Mucosa of rectum (tissue), 2 donors: Measurements from ENCODE around the gene WHRN.

Experiments
- H3K27ac ChIP-seq, 2 donors: one replicate each; pipeline ENCODE4 v1.7.0; 2013; ENCODE audit warnings: inconsistent platforms in 2 of 2, low read depth in 2 of 2, low read length in 2 of 2
- H3K27me3 ChIP-seq, 2 donors: one replicate each; pipeline ENCODE4 v1.7.0; 2013; ENCODE audit warnings: low read length in 2 of 2; ENCODE audit not compliant: control insufficient read depth in 2 of 2, insufficient read depth in 2 of 2
- H3K36me3 ChIP-seq, 2 donors: one replicate each; pipeline ENCODE4 v1.7.0; 2013; ENCODE audit warnings: low read length in 2 of 2; ENCODE audit not compliant: control insufficient read depth in 2 of 2, insufficient read depth in 2 of 2
- H3K4me1 ChIP-seq, 2 donors: one replicate each; pipeline ENCODE4 v1.7.0; 2013; ENCODE audit warnings: low read length in 2 of 2, mild to moderate bottlenecking in 1 of 2; ENCODE audit not compliant: control insufficient read depth in 2 of 2, insufficient read depth in 2 of 2
- H3K4me3 ChIP-seq, 2 donors: one replicate each; pipeline ENCODE4 v1.7.0; 2013; ENCODE audit warnings: low read length in 2 of 2
- H3K9ac ChIP-seq, 2 donors: one replicate each; pipeline ENCODE4 v1.7.0; 2013; ENCODE audit warnings: low read length in 2 of 2, low read depth in 1 of 2, mild to moderate bottlenecking in 1 of 2
- H3K9me3 ChIP-seq, 2 donors: one replicate each; pipeline ENCODE4 v1.7.0; 2013; ENCODE audit warnings: low read length in 2 of 2; ENCODE audit not compliant: control insufficient read depth in 2 of 2
- donor health status: healthy.
- donor health status: Normal muscosa, but diverticular disease.

Gene WHRN

DNA sequence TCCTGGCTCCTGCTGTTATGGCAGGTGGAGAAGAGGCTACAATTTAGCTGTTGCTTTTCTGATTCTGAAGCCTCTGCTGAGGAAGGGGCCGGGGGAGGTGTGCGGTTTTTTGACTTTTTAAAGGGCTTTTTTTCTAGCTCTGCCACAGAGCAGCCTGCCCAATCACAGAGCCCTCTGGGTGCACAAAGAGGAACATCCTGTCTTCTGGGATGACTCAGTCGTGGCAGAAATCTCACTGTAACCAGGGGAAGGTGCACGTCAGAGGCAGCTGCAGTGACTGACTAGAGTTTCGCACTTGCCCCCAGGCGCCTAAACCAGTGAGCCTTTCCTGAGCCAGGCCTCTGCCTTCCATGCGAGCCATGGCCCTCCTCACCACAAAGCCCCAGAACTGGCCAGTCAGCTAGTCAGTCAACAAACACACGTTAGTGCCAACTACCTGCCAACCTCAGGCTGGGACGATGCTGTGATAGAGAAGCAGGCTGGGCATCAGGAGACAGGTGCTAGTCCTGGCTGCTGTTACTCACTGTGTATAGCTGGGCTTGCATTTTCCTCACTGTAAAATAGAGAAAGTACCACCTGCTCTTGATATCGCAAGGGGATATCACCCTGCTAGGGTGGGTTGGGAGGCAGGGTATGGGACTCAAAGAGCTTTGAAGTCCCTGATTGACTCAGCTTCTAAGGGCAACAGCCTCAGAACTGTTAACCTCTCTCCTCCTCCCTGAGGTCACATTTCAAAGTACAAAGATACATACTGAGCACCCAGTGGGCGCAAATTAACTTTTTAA, 119.7 kb downstream of the WHRN start:
- H3K4me1 ChIP-seq, result peaks cover 48 to 57% of the 10 kb centered on the region in 2 donors
- peak overlapping the region; percentile 86 to 90 for H3K27ac ChIP-seq
- peaks cover 7 to 14% of the 10 kb centered on the region in 2 donors for H3K36me3 ChIP-seq
- no peaks in the 10 kb centered on the region for H3K27me3 ChIP-seq
- H3K4me3 ChIP-seq, result peak overlapping the region; percentile 65 to 86
- peak overlapping the region; percentile 75 to 92 for H3K9ac ChIP-seq
- no peaks in the 10 kb centered on the region for H3K9me3 ChIP-seq

DNA sequence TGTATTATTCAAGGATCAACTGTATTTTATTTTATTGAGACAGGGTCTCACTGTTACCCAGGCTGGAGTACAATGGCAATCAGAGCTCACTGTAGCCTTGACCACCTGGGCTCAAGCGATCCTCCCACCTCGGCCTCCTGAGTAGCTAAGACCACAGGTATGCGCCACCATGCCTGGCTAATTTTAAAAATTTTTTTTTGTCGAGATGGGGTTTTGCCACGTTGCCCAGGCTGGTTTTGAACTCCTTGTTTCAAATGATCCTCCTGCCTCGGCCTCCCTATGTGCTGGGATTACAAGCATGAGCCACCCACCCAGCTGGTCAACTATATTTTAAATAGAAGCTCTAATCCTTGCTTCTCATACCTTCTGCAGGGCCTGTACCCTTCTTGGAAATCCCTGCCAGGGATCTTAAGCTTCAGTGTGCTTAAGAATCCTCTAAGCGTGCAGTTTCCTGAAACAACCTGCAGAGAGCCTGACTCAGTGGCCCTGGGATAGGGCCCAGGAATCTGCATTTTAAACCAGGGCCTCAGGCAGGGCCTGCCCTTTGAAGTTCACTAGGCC, 120.4 kb downstream of the WHRN start:
- Histone ChIP-seq H3K27me3 (no peaks in the 10 kb centered on the region), H3K36me3 (peaks cover 7 to 18% of the 10 kb centered on the region in 2 donors), H3K9ac (peak overlapping the region; percentile 36 to 76), H3K27ac (peak overlapping the region; percentile 77 to 90), H3K9me3 (no peaks in the 10 kb centered on the region), H3K4me3 (peak overlapping the region in 1 of 2 donors; percentile 56), H3K4me1 (peaks cover 46 to 50% of the 10 kb centered on the region in 2 donors)

DNA sequence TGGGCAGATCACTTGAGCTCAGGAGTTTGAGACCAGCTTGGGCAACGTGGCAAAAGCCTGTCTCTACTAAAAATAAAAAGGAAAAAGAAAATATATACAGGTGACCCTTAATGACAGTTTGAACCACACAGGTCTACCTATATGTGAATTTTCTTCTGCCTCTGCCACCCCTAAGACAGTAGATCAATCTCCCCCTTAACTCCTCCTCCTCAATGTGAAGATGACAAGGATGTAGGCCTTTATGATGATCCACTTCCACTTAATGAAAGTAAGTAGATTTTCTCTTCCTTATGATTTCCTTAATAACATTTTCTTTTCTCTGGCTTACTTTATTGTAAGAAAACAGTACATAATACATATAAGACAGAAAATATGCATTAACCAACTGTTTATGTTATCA, 120.9 kb downstream of the WHRN start:
- Histone ChIP-seq H3K9ac (no peak overlapping the region), H3K9me3 (no peaks in the 10 kb centered on the region), H3K36me3 (peaks cover 12 to 22% of the 10 kb centered on the region in 2 donors), H3K27ac (peak overlapping the region; percentile 77 to 90), H3K27me3 (no peaks in the 10 kb centered on the region), H3K4me1 (peaks cover 44 to 49% of the 10 kb centered on the region in 2 donors), H3K4me3 (no peak overlapping the region)

DNA sequence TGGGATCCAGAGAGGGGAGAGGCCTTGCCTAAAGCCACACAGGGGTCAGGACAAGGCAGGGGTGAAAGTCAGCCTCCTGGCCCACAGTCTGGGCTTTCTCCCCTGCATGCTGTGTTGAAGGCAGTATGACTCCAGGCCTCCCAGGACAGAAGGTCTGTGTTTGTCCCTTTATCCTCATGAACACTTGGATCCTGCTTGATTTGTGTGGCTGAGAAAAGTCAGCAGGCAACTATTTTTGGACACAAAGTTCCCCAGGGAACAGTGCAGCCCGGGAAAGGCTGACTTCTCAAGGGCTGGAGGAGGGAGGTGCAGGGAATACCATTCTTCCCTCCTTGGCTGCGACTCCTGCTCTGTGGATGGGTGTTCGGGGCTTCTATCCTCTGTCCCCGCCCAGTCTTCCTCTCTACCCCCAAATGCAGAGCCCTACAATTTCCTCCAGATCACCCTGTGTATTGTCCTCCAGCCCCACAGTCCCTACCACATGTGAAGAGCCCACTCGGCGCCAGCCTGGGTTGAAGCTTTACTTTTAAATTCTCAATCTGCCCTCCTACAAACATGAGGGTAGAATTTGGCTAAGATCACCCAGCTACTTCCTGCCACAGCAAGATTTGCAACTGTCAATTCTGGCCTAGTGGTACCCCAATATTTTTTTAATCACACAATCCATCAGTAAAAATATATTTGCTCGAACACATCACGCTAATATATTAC, 121.6 kb downstream of the WHRN start:
- Histone ChIP-seq H3K9ac (peak overlapping the region; percentile 32 to 57), H3K4me1 (peaks cover 38 to 45% of the 10 kb centered on the region in 2 donors), H3K4me3 (peak overlapping the region; percentile 25 to 34), H3K36me3 (peaks cover 19 to 26% of the 10 kb centered on the region in 2 donors), H3K27me3 (no peaks in the 10 kb centered on the region), H3K27ac (peak overlapping the region; percentile 69 to 90), H3K9me3 (no peaks in the 10 kb centered on the region)

DNA sequence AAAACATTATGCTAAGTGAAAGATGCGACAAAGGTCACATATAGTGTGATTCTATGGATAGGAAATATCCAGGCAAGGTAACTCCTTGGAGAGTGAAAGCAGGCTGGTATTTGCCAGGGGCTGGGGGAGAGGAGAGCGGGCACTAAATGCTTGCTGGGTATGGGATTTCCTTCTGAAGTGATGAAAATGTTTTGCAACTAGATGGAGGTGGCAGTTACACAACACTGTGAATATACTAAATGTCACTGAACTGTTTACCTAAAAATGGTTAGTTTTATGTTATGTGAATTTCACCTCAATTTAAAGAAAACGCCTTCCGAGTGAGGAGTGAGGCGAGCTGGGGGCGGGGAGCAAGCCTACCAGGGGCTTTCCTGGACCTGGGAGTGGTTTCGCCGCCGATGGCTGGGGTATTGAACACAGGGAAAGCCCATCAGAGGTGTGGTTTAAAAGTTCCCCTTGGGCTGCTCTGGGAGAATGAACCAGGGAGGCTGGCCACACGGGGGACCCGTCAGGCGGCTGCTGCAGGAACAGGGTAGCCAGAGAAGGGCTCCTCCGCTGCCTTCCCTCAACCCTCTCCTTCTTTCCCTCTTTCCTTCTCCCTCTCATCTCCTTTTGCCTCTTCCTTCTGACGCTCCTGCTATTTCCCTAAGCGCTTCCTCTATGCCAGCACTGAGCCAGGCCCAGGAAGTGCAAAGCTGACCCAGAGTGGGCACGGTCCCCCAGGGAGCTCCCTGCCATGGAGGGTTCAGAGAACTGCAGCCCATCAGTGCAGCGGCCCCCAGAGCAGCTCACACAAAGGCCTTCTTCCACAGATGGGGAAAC, 122.4 kb downstream of the WHRN start:
- H3K36me3 ChIP-seq, result peaks cover 21 to 32% of the 10 kb centered on the region in 2 donors
- H3K27ac ChIP-seq, result peak overlapping the region; percentile 69 to 90
- peaks cover 31 to 37% of the 10 kb centered on the region in 2 donors for H3K4me1 ChIP-seq
- no peaks in the 10 kb centered on the region for H3K9me3 ChIP-seq
- no peaks in the 10 kb centered on the region for H3K27me3 ChIP-seq
- H3K9ac ChIP-seq, result peak overlapping the region; percentile 32 to 57
- peak overlapping the region; percentile 25 to 34 for H3K4me3 ChIP-seq

DNA sequence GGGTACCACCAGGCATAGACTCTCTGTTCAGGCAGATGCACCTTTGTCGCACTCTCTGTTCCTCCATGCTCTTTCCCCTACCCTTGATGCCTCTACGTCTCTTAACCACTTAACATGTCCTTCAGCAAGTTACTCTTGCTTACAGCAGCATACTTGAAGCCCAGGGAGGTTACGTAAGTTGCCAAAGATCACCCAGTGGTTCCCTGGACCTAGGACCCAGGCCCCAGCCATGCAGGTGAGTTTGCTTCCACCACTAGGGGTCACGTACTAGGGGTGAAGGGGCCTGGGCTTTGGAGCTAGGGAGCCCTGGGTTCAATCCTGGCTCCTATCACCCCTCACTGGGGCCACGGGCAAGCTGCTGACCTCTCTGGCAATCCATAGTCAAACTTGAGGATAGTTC, 126.4 kb downstream of the WHRN start:
- Histone ChIP-seq H3K36me3 (peaks cover 36 to 66% of the 10 kb centered on the region in 2 donors), H3K4me1 (peaks cover 9 to 16% of the 10 kb centered on the region in 2 donors), H3K9ac (no peak overlapping the region), H3K9me3 (no peaks in the 10 kb centered on the region), H3K4me3 (no peak overlapping the region), H3K27ac (no peak overlapping the region), H3K27me3 (no peaks in the 10 kb centered on the region)

DNA sequence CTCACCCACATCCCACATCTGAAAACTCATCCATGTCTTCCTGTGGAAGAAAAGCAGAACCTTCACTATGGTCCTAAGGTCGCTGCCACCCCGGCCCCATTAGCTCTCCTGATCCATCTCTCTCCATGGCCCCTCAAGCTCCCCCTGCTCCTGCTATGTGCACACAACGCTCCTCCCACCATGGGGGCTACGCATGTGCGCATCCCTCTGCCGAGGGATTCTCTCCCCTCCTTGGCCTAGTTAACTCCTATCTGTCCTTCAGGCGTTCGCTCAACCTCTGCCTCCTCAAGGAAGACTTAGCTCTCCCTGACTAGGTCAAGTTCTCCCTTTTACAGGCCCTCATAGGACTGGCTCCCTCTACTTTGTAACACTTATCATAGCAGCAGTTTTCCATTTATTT, 127.3 kb downstream of the WHRN start:
- H3K4me3 ChIP-seq, result no peak overlapping the region
- no peak overlapping the region for H3K27ac ChIP-seq
- peaks cover 3 to 9% of the 10 kb centered on the region in 2 donors for H3K4me1 ChIP-seq
- no peaks in the 10 kb centered on the region for H3K27me3 ChIP-seq
- H3K36me3 ChIP-seq, result peaks cover 36 to 69% of the 10 kb centered on the region in 2 donors
- no peaks in the 10 kb centered on the region for H3K9me3 ChIP-seq
- H3K9ac ChIP-seq, result no peak overlapping the region

DNA sequence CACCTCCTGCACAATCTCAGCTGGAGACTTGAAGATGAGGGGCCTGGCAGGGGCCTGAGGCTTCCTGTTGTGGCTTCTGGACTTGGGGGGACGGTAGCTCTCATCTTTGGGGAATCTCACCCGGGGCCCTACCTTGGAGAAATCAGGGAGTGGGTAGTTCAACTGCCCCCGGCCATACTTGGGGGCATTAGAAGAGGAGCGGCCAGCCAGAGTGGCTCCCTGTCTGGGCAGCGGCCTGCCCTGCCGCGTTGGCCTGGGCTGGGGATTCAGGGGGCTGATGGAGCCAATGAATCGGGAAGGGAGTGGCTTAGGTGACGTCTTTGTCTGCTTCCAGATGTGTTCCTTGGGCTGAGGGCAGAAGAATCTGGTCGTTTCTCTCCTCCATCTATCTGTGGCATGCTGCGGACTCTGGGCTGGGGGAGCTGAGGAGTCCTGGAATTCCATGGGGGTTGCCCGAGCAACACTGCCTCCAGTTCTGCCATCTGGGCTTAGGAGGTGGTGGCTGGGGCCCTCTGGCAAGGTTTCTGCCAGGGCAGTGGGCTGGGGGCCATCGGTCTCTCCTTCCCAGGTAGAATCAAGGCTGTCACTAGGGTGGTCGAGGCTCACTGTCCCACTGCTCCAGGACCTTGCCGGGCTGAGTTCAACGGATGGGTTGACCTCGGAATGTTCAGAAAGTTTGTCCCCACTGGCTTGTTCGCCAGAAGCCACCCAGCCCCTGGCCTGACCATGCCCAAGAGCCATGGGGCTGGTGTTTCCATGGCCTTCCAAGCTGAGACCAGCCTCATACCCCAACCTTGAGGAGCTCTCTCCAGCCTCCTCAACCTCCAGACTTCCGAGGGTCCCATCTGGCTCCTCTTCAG, 128.5 kb downstream of the WHRN start:
- H3K9ac ChIP-seq, result peak overlapping the region in 1 of 2 donors; percentile 14
- H3K27ac ChIP-seq, result no peak overlapping the region
- H3K4me1 ChIP-seq, result peaks cover 3 to 11% of the 10 kb centered on the region in 2 donors

More for the DNA sequence above, 128.5 kb downstream of the WHRN start:
- Histone ChIP-seq H3K27me3 (no peaks in the 10 kb centered on the region), H3K9me3 (no peaks in the 10 kb centered on the region), H3K36me3 (peaks cover 39 to 70% of the 10 kb centered on the region in 2 donors), H3K4me3 (no peak overlapping the region)
